HG02571 (cell line): ENCODE measurements around the gene ADORA2A.
A peak's percentile ranks its signal among the peaks of the same experiment; 100 is the strongest.

Source experiments
- ATAC-seq: cut with Tn5 transposase; IDR thresholded peaks from one replicate; pipeline ENCODE4 v1.9.1; 2021; ENCODE audit warnings: mild to moderate bottlenecking, moderate library complexity; ENCODE audit not compliant: unreplicated experiment

ADORA2A gene

GRCh38 chr22:24431309-24432034, 4.1 kb downstream of the ADORA2A start:
- no peak for ATAC-seq

GRCh38 chr22:24432059-24432853, 4.9 kb downstream of the ADORA2A start:
- no peak for ATAC-seq

GRCh38 chr22:24433001-24433827, 5.8 kb downstream of the ADORA2A start:
- no peak for ATAC-seq

GRCh38 chr22:24433828-24434470, 6.5 kb downstream of the ADORA2A start:
- ATAC-seq = peak; percentile 76

- ATAC-seq = peak; percentile 37
These were observed 7.3 kb downstream of the ADORA2A start for GRCh38 chr22:24434471-24435322.

GRCh38 chr22:24435323-24435645, 7.9 kb downstream of the ADORA2A start:
- ATAC-seq = no peak

GRCh38 chr22:24435861-24436371, 8.5 kb downstream of the ADORA2A start:
- ATAC-seq = no peak

GRCh38 chr22:24436553-24436952, 9.2 kb downstream of the ADORA2A start:
- ATAC-seq = no peak

- no peak for ATAC-seq
These were observed 9.7 kb downstream of the ADORA2A start for GRCh38 chr22:24437091-24437490.

- no peak for ATAC-seq
These were observed 10.4 kb downstream of the ADORA2A start for GRCh38 chr22:24437741-24438328.

- no peak for ATAC-seq
These were observed 12.9 kb downstream of the ADORA2A start for GRCh38 chr22:24440270-24440717.

GRCh38 chr22:24440718-24441405, 13.5 kb downstream of the ADORA2A start:
- ATAC-seq = no peak

GRCh38 chr22:24441406-24442351, 14.3 kb downstream of the ADORA2A start:
- no peak for ATAC-seq

GRCh38 chr22:24442352-24442744, 14.9 kb downstream of the ADORA2A start:
- no peak for ATAC-seq

GRCh38 chr22:24443668-24444067, 16.3 kb downstream of the ADORA2A start:
- ATAC-seq = no peak

- ATAC-seq = no peak
These were observed 16.9 kb downstream of the ADORA2A start for GRCh38 chr22:24444251-24444650.

- no peak for ATAC-seq
These were observed 17.5 kb downstream of the ADORA2A start for GRCh38 chr22:24444729-24445466.
